HL-60 (cell line): Measurements from ENCODE around the gene ERC2.

Source experiments
- POLR2AphosphoS5 ChIP-seq: IDR thresholded peaks from 2 replicates; pipeline ENCODE4 v1.6.1; 2012; ENCODE audit warnings: low read depth
- TF ChIP-seq, protein P1 (sequence below): IDR thresholded peaks from one replicate; pipeline ENCODE4 v1.5.1; 2011; ENCODE audit warnings: low read length, control low read depth, inconsistent platforms; ENCODE audit not compliant: insufficient read depth

GRCh38 chr3:55792742-55793141 is 675.5 kb downstream of the ERC2 start:
- TF ChIP-seq, protein P1, sequence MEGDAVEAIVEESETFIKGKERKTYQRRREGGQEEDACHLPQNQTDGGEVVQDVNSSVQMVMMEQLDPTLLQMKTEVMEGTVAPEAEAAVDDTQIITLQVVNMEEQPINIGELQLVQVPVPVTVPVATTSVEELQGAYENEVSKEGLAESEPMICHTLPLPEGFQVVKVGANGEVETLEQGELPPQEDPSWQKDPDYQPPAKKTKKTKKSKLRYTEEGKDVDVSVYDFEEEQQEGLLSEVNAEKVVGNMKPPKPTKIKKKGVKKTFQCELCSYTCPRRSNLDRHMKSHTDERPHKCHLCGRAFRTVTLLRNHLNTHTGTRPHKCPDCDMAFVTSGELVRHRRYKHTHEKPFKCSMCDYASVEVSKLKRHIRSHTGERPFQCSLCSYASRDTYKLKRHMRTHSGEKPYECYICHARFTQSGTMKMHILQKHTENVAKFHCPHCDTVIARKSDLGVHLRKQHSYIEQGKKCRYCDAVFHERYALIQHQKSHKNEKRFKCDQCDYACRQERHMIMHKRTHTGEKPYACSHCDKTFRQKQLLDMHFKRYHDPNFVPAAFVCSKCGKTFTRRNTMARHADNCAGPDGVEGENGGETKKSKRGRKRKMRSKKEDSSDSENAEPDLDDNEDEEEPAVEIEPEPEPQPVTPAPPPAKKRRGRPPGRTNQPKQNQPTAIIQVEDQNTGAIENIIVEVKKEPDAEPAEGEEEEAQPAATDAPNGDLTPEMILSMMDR, result no peak
- TF ChIP-seq POLR2AphosphoS5, result no peak
